ENCODE measurements around the gene DIP2C.
"Not testable (repeated sequence)": the region's sequence is repeated elsewhere in the genome, so short reads cannot be mapped to it uniquely, and the experiment has no call there.

Gene DIP2C

DNA sequence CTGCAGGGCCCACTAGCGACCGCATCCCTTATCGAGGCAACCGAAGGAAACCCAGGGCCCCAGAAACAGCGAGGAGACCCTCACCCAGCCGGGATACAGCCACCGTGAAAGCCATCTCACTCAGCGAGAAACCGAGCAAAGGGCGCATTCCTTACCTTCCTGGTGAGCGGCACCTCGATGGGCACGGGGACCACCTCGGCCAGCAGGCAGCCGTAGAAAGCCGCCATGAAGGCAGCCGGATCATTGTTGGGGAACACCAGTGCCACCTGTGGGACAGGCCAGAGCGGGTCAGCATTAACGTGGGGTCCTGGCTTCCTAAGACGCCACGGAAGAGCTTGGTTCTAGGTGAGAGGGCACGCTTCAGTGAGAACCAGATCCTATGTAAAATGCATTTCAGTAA, 290.5 kb downstream of the DIP2C start:
- H3K4me1 ChIP-seq (ENCODE audit: insufficient read depth, low read length), result no peaks in the 10 kb centered on the region
- no peak overlapping the region for H3K9ac ChIP-seq (ENCODE audit: low read depth, low read length)
- no peak overlapping the region for H3K27ac ChIP-seq (ENCODE audit: low read length)
- H3K4me3 ChIP-seq (ENCODE audit: low read length), result no peak overlapping the region
- no peaks in the 10 kb centered on the region for H3K27me3 ChIP-seq (ENCODE audit: insufficient read depth, low read length)
- H3K36me3 ChIP-seq (ENCODE audit: insufficient read depth, low read depth, low read length), result no peaks in the 10 kb centered on the region
- no peaks in the 10 kb centered on the region for H3K9me3 ChIP-seq (ENCODE audit: insufficient read depth, low read depth, low read length)

DNA sequence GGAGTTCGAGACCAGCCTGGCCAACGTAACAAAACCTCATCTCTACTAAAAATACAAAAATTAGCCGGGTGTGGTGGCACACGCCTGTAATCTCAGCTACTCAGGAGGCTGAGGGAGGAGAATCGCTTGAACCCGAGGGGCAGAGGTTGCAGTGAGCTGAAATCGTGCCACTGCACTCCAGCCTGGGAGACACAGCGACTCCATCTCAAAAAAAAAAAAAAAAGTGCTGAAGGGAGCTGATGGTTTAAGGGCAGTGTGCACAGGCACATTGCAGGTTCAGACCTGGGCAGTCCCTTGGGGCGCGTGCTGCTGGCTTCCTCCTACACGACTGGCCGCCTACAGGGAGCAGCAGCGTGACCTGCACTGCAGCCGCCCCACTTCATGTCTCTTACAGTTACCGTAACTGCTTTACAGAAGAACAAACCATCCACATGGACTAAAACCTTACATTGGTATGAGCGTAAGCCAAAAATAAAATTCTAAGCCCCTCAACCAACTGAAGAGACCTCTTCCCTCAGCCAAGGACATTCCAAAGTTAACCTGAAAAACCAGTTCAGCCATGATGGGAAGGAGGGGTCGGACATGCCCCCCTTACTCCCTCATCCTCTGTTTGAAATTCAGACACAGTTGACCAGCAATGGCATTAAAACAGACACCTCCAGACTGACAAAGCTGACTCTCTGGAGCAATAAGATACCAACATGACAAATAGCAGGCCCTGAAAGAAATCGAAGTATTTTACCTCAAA, 292.0 kb downstream of the DIP2C start:
- no peak overlapping the region for H3K27ac ChIP-seq (ENCODE audit: low read length)

DNA sequence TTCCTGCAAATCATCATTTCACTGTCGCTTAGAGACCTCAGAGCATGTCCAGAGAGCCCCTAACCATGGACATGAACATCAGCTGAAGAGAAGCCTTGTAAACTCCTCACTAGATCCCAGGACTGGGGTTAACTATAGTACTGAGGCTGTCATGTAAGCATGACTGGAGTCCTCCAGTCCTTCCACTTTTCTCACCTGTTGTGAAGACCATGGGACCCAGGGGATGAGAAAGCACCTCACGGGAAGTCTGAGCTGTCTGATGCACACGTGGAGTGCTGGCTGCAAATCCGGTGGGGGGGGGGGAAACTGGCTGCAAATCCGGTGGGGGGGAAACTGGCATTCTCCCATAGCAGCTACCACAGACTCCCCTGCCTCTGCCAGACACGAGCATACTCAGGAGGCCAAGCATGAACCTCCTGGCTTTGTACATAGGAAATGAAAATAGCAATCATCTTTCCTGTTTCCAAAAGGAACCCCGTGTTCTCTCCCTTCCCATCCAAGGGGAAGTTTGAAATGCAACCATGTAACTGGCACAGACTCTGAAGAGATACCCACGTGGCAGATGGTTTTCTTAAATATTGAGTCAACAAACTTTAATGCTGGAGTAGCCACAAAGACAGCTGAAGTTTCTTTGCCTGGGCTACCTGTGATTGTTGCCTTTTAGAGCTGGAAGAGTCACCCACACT, 292.8 kb downstream of the DIP2C start:
- Histone ChIP-seq H3K4me1 (ENCODE audit: insufficient read depth, low read length) (no peaks in the 10 kb centered on the region), H3K36me3 (ENCODE audit: insufficient read depth, low read depth, low read length) (no peaks in the 10 kb centered on the region), H3K4me3 (ENCODE audit: low read length) (no peak overlapping the region), H3K9me3 (ENCODE audit: insufficient read depth, low read depth, low read length) (no peaks in the 10 kb centered on the region), H3K9ac (ENCODE audit: low read depth, low read length) (no peak overlapping the region), H3K27ac (ENCODE audit: low read length) (no peak overlapping the region), H3K27me3 (ENCODE audit: insufficient read depth, low read length) (no peaks in the 10 kb centered on the region)

More for the DNA sequence above, 292.0 kb downstream of the DIP2C start:
- no peaks in the 10 kb centered on the region for H3K36me3 ChIP-seq (ENCODE audit: insufficient read depth, low read depth, low read length)
- H3K9ac ChIP-seq (ENCODE audit: low read depth, low read length), result no peak overlapping the region
- H3K9me3 ChIP-seq (ENCODE audit: insufficient read depth, low read depth, low read length), result no peaks in the 10 kb centered on the region
- H3K4me3 ChIP-seq (ENCODE audit: low read length), result no peak overlapping the region
- H3K27me3 ChIP-seq (ENCODE audit: insufficient read depth, low read length), result no peaks in the 10 kb centered on the region
- H3K4me1 ChIP-seq (ENCODE audit: insufficient read depth, low read length), result no peaks in the 10 kb centered on the region

DNA sequence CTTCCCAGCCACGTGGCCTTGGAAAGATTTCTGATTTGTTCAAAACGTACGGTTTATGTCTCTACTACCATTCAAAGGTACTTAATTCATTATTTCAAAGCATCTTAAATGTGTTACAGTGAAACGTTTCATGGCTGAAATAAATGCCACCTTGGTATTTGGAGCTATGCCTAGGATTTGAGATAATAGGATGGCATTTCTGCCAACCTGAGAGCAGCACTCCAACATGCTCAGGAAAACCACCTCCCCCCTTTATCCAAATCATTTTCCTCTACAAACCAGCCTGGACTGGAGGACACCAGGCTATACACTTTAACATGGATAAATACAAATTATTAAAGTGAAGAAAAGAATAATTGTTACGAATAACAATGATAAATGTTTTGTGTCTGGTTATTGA, 293.4 kb downstream of the DIP2C start:
- Histone ChIP-seq H3K9ac (ENCODE audit: low read depth, low read length) (no peak overlapping the region), H3K27me3 (ENCODE audit: insufficient read depth, low read length) (no peaks in the 10 kb centered on the region), H3K4me3 (ENCODE audit: low read length) (no peak overlapping the region), H3K27ac (ENCODE audit: low read length) (no peak overlapping the region), H3K4me1 (ENCODE audit: insufficient read depth, low read length) (no peaks in the 10 kb centered on the region), H3K9me3 (ENCODE audit: insufficient read depth, low read depth, low read length) (no peaks in the 10 kb centered on the region), H3K36me3 (ENCODE audit: insufficient read depth, low read depth, low read length) (no peaks in the 10 kb centered on the region)

DNA sequence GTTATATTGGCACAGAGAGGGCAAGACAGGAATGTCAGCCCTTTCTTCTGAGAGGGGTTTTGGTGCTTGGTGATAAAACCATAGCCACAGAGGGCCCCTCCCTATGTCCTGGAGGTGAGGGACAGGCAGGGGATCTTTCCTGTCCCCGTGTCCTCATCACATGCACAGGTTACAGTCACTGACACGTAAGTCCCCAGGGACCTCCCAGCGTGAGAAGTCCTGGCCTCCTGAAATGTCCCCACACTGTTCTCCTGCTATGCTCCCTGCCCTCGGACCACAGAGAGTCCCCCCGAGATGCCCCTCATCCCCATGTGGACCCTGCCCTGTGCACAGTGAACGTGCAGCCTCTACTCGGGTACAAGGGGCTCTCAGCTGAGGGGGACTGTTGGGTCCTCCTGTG, 293.8 kb downstream of the DIP2C start:
- Histone ChIP-seq H3K9ac (ENCODE audit: low read depth, low read length) (no peak overlapping the region), H3K4me1 (ENCODE audit: insufficient read depth, low read length) (no peaks in the 10 kb centered on the region), H3K9me3 (ENCODE audit: insufficient read depth, low read depth, low read length) (no peaks in the 10 kb centered on the region), H3K4me3 (ENCODE audit: low read length) (no peak overlapping the region), H3K36me3 (ENCODE audit: insufficient read depth, low read depth, low read length) (no peaks in the 10 kb centered on the region), H3K27ac (ENCODE audit: low read length) (no peak overlapping the region), H3K27me3 (ENCODE audit: insufficient read depth, low read length) (no peaks in the 10 kb centered on the region)

DNA sequence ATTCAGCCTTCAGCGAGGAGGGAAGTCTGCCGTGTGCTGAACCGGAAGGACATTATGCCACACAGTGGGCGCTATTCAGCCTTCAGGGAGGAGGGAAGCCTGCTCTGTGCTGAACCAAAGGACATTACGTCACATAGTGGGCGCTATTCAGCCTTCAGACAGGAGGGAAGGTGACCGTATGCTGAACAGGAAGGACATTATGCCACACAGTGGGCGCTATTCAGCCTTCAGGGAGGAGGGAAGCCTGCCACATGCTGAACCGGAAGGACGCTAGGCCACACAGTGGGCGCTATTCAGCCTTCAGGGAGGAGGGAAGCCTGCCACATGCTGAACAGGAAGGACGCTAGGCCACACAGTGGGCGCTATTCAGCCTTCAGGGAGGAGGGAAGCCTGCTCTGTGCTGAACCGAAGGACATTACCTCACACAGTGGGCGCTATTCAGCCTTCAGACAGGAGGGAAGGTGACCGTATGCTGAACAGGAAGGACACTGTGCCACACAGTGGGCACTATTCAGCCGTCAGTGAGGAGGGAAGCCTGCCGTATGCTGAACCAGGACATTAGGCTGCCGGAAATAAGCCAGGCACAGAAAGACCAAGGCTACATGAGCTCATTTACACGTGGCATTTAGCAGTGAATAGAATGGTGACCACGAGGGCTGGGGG, 294.9 kb downstream of the DIP2C start:
- peak overlapping the region; percentile 22 for H3K27ac ChIP-seq (ENCODE audit: low read length)
- H3K36me3 ChIP-seq (ENCODE audit: insufficient read depth, low read depth, low read length); H3K27me3 ChIP-seq (ENCODE audit: insufficient read depth, low read length); H3K4me3 ChIP-seq (ENCODE audit: low read length); H3K4me1 ChIP-seq (ENCODE audit: insufficient read depth, low read length); H3K9ac ChIP-seq (ENCODE audit: low read depth, low read length); H3K9me3 ChIP-seq (ENCODE audit: insufficient read depth, low read depth, low read length): not testable (repeated sequence)

DNA sequence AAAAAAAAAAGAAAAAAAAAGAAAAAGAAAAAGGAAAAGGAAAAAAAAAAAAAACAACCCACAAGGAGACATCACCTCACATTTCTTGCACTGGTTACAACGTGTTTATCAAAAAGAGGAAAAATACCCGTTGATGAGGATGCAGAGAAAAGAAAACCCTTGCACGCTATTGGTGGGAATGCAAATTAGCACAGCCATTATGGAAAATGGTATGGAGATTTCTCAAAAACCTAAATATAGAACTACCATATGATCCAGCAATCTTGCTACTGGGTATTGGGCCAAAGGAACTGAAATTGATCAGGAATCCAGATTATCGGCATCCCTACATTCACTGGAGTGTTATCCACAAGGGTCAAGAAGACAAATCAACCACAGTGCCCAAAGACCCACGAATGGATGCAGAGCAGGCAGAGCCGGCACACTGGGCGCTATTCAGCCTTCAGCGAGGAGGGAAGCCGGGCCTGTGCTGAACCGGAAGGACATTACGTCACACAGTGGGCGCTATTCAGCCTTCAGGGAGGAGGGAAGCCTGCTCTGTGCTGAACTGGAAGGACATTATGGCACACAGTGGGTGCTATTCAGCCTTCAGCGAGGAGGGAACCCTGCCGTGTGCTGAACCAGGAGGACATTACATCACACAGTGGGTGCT, 295.6 kb downstream of the DIP2C start:
- Histone ChIP-seq H3K9ac (ENCODE audit: low read depth, low read length) (no peak overlapping the region), H3K4me3 (ENCODE audit: low read length) (no peak overlapping the region), H3K27me3 (ENCODE audit: insufficient read depth, low read length) (no peaks in the 10 kb centered on the region), H3K4me1 (ENCODE audit: insufficient read depth, low read length) (no peaks in the 10 kb centered on the region), H3K9me3 (ENCODE audit: insufficient read depth, low read depth, low read length) (no peaks in the 10 kb centered on the region), H3K36me3 (ENCODE audit: insufficient read depth, low read depth, low read length) (peaks cover 13% of the 10 kb centered on the region; the same call in 1 of the 2 replicates), H3K27ac (ENCODE audit: low read length) (peak overlapping the region; percentile 22)

DNA sequence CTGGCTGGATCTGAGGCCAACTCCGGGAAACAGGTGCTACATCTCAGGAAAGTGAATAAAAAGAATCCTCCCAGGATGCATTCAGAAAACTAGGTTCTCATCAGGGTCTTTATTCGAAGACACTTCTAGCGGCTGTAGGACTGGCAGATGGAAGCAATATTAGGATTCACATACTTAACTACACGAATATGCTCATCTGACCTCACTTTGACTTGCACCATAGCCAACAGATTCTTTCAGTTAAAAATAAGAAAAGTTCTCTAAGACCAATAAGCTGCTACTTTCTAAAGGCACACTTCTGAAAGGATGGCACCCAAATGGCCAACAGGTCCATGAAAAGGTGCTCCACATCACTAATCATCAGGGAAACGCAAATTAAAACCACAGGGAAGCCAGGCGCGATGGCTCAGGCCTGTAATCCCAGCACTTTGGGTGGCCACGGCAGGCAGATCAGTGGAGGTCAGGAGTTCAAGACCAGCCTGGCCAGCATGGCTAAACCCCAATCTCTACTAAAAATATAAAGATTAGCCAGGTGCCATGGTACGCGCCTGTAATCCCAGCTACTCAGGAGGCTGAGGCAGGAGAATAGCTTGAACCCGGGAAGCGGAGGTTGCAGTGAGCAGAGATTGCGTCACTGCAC, 296.2 kb downstream of the DIP2C start:
- H3K9me3 ChIP-seq (ENCODE audit: insufficient read depth, low read depth, low read length), result no peaks in the 10 kb centered on the region
- no peak overlapping the region for H3K9ac ChIP-seq (ENCODE audit: low read depth, low read length)
- peaks cover 13% of the 10 kb centered on the region; the same call in 1 of the 2 replicates for H3K36me3 ChIP-seq (ENCODE audit: insufficient read depth, low read depth, low read length)
- H3K27me3 ChIP-seq (ENCODE audit: insufficient read depth, low read length), result no peaks in the 10 kb centered on the region
- H3K4me1 ChIP-seq (ENCODE audit: insufficient read depth, low read length), result no peaks in the 10 kb centered on the region
- no peak overlapping the region for H3K4me3 ChIP-seq (ENCODE audit: low read length)
- no peak overlapping the region for H3K27ac ChIP-seq (ENCODE audit: low read length)

DNA sequence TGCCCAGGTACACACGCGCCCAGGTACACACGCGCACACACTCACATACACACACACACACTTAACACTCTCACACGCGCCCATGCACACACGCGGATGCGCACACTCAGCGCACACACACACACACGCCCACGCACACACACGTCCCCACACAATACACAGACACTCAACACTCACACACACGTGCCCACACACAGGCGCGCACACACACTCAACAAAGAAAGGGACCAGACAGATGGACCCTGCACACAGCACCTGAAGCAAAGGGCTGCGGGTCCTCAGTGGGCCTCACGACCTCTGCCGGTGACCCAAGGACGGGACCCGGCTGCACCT, 296.8 kb downstream of the DIP2C start:
- no peaks in the 10 kb centered on the region for H3K27me3 ChIP-seq (ENCODE audit: insufficient read depth, low read length)
- peaks cover 13% of the 10 kb centered on the region; the same call in 1 of the 2 replicates for H3K36me3 ChIP-seq (ENCODE audit: insufficient read depth, low read depth, low read length)
- H3K9ac ChIP-seq (ENCODE audit: low read depth, low read length), result no peak overlapping the region

DNA sequence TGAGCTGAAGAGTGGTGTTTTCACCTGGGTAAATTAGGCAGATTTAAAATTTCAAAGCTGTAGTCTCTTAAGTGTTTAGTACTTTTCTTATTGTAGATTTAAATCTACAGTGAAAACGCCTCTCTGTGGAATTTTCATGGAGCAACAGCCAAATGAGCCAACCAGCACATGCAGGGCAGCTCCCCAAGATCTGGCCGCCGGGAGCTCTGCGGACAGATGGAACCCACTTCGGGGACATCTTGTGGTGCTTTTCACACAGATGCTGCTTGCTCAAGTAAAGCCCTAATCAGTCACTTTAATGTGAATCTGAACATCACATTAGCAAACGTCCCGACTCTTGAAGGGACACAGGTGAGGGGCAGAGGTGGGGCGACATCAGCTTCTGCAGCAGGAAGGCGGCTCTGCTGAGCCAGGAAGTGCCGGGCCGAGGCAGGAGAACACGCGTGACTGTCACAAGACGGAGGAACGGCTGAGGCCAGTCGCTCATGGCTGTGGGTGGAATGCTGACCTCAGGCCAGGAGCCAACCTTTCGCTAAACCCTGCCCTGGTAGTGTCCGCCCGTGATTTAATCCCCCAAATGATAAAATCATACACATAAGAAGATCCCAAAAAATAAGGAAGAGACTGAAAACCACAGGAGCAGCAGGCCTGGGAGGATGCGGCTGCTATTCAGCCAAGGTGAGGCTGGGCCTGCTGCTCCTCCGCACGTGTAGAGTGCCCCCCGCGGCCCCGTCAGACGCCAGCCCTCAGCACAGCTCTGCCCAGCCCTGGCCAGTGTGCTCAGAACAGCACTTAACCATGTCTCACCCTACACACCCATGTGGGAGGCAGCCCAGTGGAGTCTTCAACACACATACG, 297.4 kb downstream of the DIP2C start:
- no peaks in the 10 kb centered on the region for H3K27me3 ChIP-seq (ENCODE audit: insufficient read depth, low read length)
- H3K9ac ChIP-seq (ENCODE audit: low read depth, low read length), result no peak overlapping the region
- no peak overlapping the region for H3K27ac ChIP-seq (ENCODE audit: low read length)
- no peaks in the 10 kb centered on the region for H3K9me3 ChIP-seq (ENCODE audit: insufficient read depth, low read depth, low read length)
- H3K4me1 ChIP-seq (ENCODE audit: insufficient read depth, low read length), result no peaks in the 10 kb centered on the region
- H3K4me3 ChIP-seq (ENCODE audit: low read length), result no peak overlapping the region
- H3K36me3 ChIP-seq (ENCODE audit: insufficient read depth, low read depth, low read length), result peaks cover 13% of the 10 kb centered on the region; the same call in 1 of the 2 replicates

More for the DNA sequence above, 296.8 kb downstream of the DIP2C start:
- Histone ChIP-seq H3K27ac (ENCODE audit: low read length) (no peak overlapping the region), H3K4me3 (ENCODE audit: low read length) (no peak overlapping the region), H3K4me1 (ENCODE audit: insufficient read depth, low read length) (no peaks in the 10 kb centered on the region), H3K9me3 (ENCODE audit: insufficient read depth, low read depth, low read length) (no peaks in the 10 kb centered on the region)

DNA sequence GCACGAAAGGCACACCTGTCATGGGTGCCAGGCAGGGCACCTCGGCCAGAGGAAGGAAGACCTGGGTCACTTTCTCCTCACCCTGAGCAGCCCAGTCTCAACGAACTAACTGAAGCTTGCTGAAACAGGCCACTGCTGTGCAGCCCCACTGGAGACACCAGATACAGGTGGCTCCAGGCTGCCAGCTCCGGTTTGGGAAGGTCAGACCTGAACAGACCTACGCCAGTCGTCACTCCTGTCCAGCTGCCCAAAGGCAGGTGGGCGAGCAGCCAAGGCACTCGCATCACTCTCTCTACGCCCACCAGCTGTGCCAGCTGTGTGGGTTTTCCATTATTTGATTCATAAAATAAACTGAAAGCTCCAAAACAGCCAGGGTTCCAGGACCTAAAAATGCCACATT, 298.2 kb downstream of the DIP2C start:
- no peak overlapping the region for H3K9ac ChIP-seq (ENCODE audit: low read depth, low read length)
- peaks cover 13% of the 10 kb centered on the region; the same call in 1 of the 2 replicates for H3K36me3 ChIP-seq (ENCODE audit: insufficient read depth, low read depth, low read length)
- no peak overlapping the region for H3K27ac ChIP-seq (ENCODE audit: low read length)
- no peak overlapping the region for H3K4me3 ChIP-seq (ENCODE audit: low read length)
- no peaks in the 10 kb centered on the region for H3K27me3 ChIP-seq (ENCODE audit: insufficient read depth, low read length)
- no peaks in the 10 kb centered on the region for H3K4me1 ChIP-seq (ENCODE audit: insufficient read depth, low read length)
- no peaks in the 10 kb centered on the region for H3K9me3 ChIP-seq (ENCODE audit: insufficient read depth, low read depth, low read length)

All from iPS-20b (cell line).